ENCODE data around the gene CRELD1. TPM values are rescaled to one million over a fixed set of nuclear protein-coding genes. Genes with fewer than 3 reads are reported as not detected.

Gene CRELD1
- total and polyA plus RNA-seq, 10 of the 15 experiments (the other 5 are each of a cell fraction or from before 2014, with no cell fraction given): 1.3 to 15.9 (median 8.8) TPM

GRCh38 chr3:9951598-9951961 is 17.9 kb downstream of the CRELD1 start (continued):
- TF ChIP-seq SIN3A (IDR thresholded peaks at IDR 0.05; ENCODE audit: low read depth, low read length) (0 out of 2 replicates have a peak, but pooled peaks have one; percentile 8), RB1 (IDR thresholded peaks at IDR 0.05; ENCODE audit: borderline replicate concordance) (no peak), HDAC2 (IDR thresholded peaks at IDR 0.05) (no peak), NFXL1 (IDR thresholded peaks at IDR 0.05; ENCODE audit: borderline replicate concordance) (peak; percentile 94), E4F1 (IDR thresholded peaks at IDR 0.05; ENCODE audit: borderline replicate concordance, partially characterized antibody) (no peak), BMI1 (IDR thresholded peaks at IDR 0.05; ENCODE audit: borderline replicate concordance) (no peak), NR2F1 (conservative IDR thresholded peaks at IDR 0.05) (no peak), USF2 (IDR thresholded peaks at IDR 0.05; ENCODE audit: borderline replicate concordance, low read depth, low read length) (no peak), NBN (IDR thresholded peaks at IDR 0.05) (0 out of 2 replicates have a peak, but pooled peaks have one; percentile 28), CUX1 (IDR thresholded peaks at IDR 0.05; ENCODE audit: insufficient replicate concordance, low read depth, low read length) (no peak), MAX (IDR thresholded peaks at IDR 0.05; ENCODE audit: low read depth, low read length) (no peak), SMARCA5 (IDR thresholded peaks at IDR 0.05) (peak; percentile 97), CBFB (IDR thresholded peaks at IDR 0.05; ENCODE audit: low read depth) (no peak), ZNF217 (IDR thresholded peaks at IDR 0.05) (peak; percentile 49; the same call in 1 of the 2 replicates), YY1 (IDR thresholded peaks at IDR 0.05; ENCODE audit: low read depth, low read length) (no peak), EED (IDR thresholded peaks at IDR 0.05; ENCODE audit: low read depth) (no peak), ESRRA (IDR thresholded peaks at IDR 0.05; ENCODE audit: low read length) (peak; percentile 59; the same call in 1 of the 2 replicates)
